HG03039 (cell line): ENCODE data around the gene ANKRD65.
"Not testable (repeated sequence)": the region's sequence is repeated elsewhere in the genome, so short reads cannot be mapped to it uniquely, and the experiment has no call there.

Source experiments
- ATAC-seq: cut with Tn5 transposase; IDR thresholded peaks from one replicate; pipeline ENCODE4 v1.9.1; 2021; ENCODE audit warnings: mild to moderate bottlenecking, moderate library complexity; ENCODE audit not compliant: unreplicated experiment

ANKRD65 gene

GRCh38 chr1:1430992-1431844, 10.1 kb upstream of the ANKRD65 start:
- no peak for ATAC-seq

- no peak for ATAC-seq
Measured at GRCh38 chr1:1430114-1430982, 9.3 kb upstream of the ANKRD65 start.

- no peak for ATAC-seq
Measured at GRCh38 chr1:1429671-1430073, 8.6 kb upstream of the ANKRD65 start.

- not testable (repeated sequence) for ATAC-seq
Measured at GRCh38 chr1:1428967-1429366, 7.9 kb upstream of the ANKRD65 start.

GRCh38 chr1:1428174-1428573, 7.1 kb upstream of the ANKRD65 start:
- ATAC-seq = no peak

GRCh38 chr1:1427820-1428148, 6.7 kb upstream of the ANKRD65 start:
- no peak for ATAC-seq

- no peak for ATAC-seq
Measured at GRCh38 chr1:1427106-1427819, 6.2 kb upstream of the ANKRD65 start.

GRCh38 chr1:1426496-1427105, 5.5 kb upstream of the ANKRD65 start:
- no peak for ATAC-seq

GRCh38 chr1:1425753-1426495, 4.8 kb upstream of the ANKRD65 start:
- ATAC-seq = no peak

GRCh38 chr1:1425426-1425752, 4.3 kb upstream of the ANKRD65 start:
- no peak for ATAC-seq

- no peak for ATAC-seq
Measured at GRCh38 chr1:1424707-1425106, 3.6 kb upstream of the ANKRD65 start.

GRCh38 chr1:1423245-1423597, 2.1 kb upstream of the ANKRD65 start:
- no peak for ATAC-seq

- ATAC-seq = no peak
Measured at GRCh38 chr1:1422465-1423244, 1.6 kb upstream of the ANKRD65 start.

- no peak for ATAC-seq
Measured at GRCh38 chr1:1421907-1422464, 910 bp upstream of the ANKRD65 start.

- ATAC-seq = no peak
Measured at GRCh38 chr1:1420654-1421141, 378 bp downstream of the ANKRD65 start.

- no peak for ATAC-seq
Measured at GRCh38 chr1:1419813-1420653, 1.0 kb downstream of the ANKRD65 start.

- no peak for ATAC-seq
Measured at GRCh38 chr1:1419363-1419812, 1.7 kb downstream of the ANKRD65 start.
